Measurements from ENCODE around the gene RIC3. TPM values are rescaled to one million over a fixed set of nuclear protein-coding genes. Genes with fewer than 3 reads are reported as not detected.

The RIC3 gene, protein sequence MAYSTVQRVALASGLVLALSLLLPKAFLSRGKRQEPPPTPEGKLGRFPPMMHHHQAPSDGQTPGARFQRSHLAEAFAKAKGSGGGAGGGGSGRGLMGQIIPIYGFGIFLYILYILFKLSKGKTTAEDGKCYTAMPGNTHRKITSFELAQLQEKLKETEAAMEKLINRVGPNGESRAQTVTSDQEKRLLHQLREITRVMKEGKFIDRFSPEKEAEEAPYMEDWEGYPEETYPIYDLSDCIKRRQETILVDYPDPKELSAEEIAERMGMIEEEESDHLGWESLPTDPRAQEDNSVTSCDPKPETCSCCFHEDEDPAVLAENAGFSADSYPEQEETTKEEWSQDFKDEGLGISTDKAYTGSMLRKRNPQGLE
- not detected in 2 replicates for total RNA-seq

DNA sequence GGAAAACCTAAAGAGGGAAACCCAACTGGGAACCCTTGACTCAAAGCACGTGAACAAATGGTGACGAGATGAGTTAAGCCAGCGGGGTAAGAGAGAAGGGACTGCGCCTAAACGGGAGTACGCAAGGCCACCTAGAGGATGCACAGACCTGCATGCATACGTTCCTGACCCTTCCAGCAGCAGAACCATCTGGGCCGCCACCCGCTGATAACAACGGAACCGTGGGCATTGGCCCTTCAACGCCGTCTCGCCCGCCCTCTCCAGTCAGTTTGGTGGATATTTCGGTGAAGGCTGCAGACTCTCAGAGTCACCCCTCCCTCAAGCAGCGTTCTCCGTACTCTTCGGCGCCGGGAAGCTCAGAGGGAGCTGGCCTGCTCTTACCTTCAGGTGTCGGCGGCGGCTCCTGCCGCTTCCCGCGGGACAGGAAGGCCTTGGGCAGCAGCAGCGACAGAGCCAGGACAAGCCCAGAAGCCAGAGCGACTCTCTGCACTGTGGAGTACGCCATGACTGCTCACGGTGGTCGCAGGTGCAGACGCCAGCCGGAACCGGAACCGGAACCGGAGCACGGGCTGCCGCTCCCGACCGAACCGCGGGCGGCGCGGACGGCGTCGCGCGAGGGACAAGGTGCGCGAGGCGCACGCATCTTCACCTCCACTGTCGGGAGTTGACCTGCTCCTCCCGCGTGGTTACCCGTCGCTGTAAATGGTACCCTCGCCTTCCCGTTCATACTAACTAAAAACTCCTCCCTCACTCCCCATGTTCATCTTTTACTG lies at the start of gene RIC3:
Gene RIC3 (minus strand): TSS at position 541 of the 773 bp plus-strand sequence. CDS start 36 bp downstream, at position 505.

DNA sequence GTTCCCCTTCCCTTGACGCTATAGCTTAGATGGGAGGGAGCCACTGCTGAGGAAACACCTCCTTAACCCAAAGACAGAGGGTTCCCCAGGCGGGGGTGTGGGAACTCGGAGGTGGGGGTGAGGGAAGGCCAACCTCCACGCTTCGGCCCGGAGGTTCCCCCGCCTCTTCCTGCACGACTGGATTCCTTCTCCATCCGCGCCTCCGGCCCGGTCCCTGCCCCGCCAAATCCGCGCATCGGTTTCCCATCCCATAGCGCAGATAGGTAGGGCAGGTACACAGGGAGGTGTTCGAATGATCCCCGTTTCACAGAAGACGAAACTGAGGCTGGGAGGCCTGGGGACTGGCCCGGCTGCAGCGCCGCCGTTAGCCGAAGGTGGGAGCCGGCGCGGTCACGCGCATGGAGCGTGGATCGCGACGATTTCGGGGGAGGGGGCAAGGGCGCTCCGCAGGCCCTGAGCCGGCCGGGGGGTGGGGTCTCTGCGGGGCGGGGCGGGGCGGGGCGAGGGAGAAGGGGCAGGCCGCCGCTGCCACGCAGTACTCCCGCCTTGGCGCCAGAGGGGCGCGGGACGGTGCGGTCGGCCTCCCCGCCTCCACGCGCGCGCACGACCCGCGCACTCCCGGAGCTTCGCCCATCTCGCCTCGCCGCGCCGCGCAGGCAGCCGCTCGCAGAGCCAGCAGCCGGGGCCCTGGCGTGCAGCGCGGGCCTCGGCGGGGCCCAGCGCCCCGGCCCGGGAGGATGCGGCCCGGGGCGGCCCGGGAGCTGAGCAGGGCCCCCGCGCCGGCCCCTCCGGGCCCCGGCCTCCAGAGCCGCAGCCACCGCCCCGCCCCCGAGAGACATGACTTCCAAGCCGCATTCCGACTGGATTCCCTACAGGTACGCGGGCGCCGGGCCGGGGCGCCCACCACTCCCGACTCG lies 87.9 kb downstream of the RIC3 start, which contains the start of gene TUB:
Gene TUB (plus strand): TSS at position 538 of the 917 bp plus-strand sequence. CDS start 300 bp downstream, at position 838.

Other genes starting within 250 kb of the RIC3 start
- not detected in 2 replicates for gene OR10A6, start 237.8 kb downstream of the RIC3 start, total RNA-seq
- gene OR10A3, start 227.3 kb downstream of the RIC3 start, total RNA-seq, result not detected in 2 replicates
- gene NLRP10, start 203.6 kb downstream of the RIC3 start, total RNA-seq, result 0.75 and 1.7 TPM in 2 replicates
- gene EIF3F, start 181.7 kb downstream of the RIC3 start, total RNA-seq, result 185 and 208 TPM in 2 replicates
- gene TUB, start 87.8 kb downstream of the RIC3 start, total RNA-seq, result 4.4 and 9.1 TPM in 2 replicates
- gene LMO1, start 94.9 kb upstream of the RIC3 start, total RNA-seq, result not detected in 2 replicates

Measured in aortic smooth muscle cell (primary cell).